Activated CD4-positive, alpha-beta memory T cell treated with anti-CD3 and anti-CD28 coated beads, Interleukin-2, amount 10 ng/mL, durations not matched to agents 7 days and 5 days (primary cell): ENCODE results near the gene PCMT1. TPM values are rescaled to one million over a fixed set of nuclear protein-coding genes. Genes with fewer than 3 reads are reported as not detected.

Experiments
- CTCF ChIA-PET: fragments of 350-600 bp; sonication (Branson Sonifier 250); formaldehyde crosslinking; loops from one replicate; lab custom pipeline; 2021; ENCODE audit warnings: antibody characterized with exemption, inconsistent platforms; lab: Charles Lee
- POLR2A ChIA-PET: fragments of 350-600 bp; sonication (Branson Sonifier 250); formaldehyde crosslinking; loops from one replicate; lab custom pipeline; 2021; ENCODE audit warnings: antibody characterized with exemption; lab: Charles Lee
- DNase-seq: peaks from one replicate; pipeline ENCODE4 v3.0.0-alpha.2; 2020
- H3K27ac Mint-ChIP-seq: one replicate; pipeline ENCODE4 v1.8.0; 2021; ENCODE audit warnings: mild to moderate bottlenecking, mixed read lengths
- H3K27me3 Mint-ChIP-seq: one replicate; pipeline ENCODE4 v1.8.0; 2021; ENCODE audit warnings: mixed read lengths
- H3K36me3 Mint-ChIP-seq: one replicate; pipeline ENCODE4 v1.8.0; 2021; ENCODE audit warnings: low read depth, mixed read lengths
- H3K4me1 Mint-ChIP-seq: one replicate; pipeline ENCODE4 v1.8.0; 2021; ENCODE audit warnings: mixed read lengths
- H3K4me3 Mint-ChIP-seq: one replicate; pipeline ENCODE4 v1.8.0; 2021; ENCODE audit warnings: mild to moderate bottlenecking, mixed read lengths
- H3K9me3 Mint-ChIP-seq: one replicate; pipeline ENCODE4 v1.8.0; 2021; ENCODE audit warnings: mixed read lengths
- total RNA-seq, 2 experiments: library from RNA; stranded (reverse); gene quantifications; one replicate each; pipeline ENCODE4 v1.2.3, GENCODE V29; 2021

PCMT1 gene
- 100 to 1,000 TPM in 1 of 2 experiments, 10 to 100 TPM in 1; 98.0 to 102 TPM for total RNA-seq

GRCh38 chr6:149749594-149750135 lies at the start of gene PCMT1:
TSS of gene PCMT1 (plus strand) at chr6:149749741. CDS start at chr6:149749902, 161 bp downstream.
- DNase-seq: peak; percentile 93
- H3K4me1 Mint-ChIP-seq: peaks cover 50% of the 10 kb centered on the region
- ChIA-PET CTCF (interaction anchor here (1.0 to 2.2 kb wide), 5 partner anchors 23 to 90 kb away, joined by 3 to 8 read pairs (median 3); partner anchors contain the start of gene LATS1), POLR2A (interaction anchor here (0.6 to 10.6 kb wide), 10 partner anchors 10 to 426 kb away, joined by 3 to 98 read pairs (median 4); partner anchors contain the start of genes GINM1, LATS1, LRP11 and PPIL4)
- H3K36me3 Mint-ChIP-seq: peaks cover 27% of the 10 kb centered on the region
- peak within 1 kb of the TSS; percentile 80 for H3K4me3 Mint-ChIP-seq
- peak within 1 kb of the TSS; percentile 85 for H3K27ac Mint-ChIP-seq
- no peaks in the 10 kb centered on the region for H3K27me3 Mint-ChIP-seq
- no peaks in the 10 kb centered on the region for H3K9me3 Mint-ChIP-seq

- ChIA-PET POLR2A (interaction anchor here (1.8 kb wide), 1 partner anchor 16 kb away, joined by 5 read pairs; the partner anchor contains the start of gene LATS1), CTCF (interaction anchor here (0.8 kb wide), 1 partner anchor 16 kb away, joined by 3 read pairs; no protein-coding TSS in a partner anchor)
- no peaks in the 10 kb centered on the region for H3K9me3 Mint-ChIP-seq
- H3K36me3 Mint-ChIP-seq: peaks cover 23% of the 10 kb centered on the region
- no peak for DNase-seq
- H3K4me1 Mint-ChIP-seq: peaks cover 34% of the 10 kb centered on the region
- H3K27me3 Mint-ChIP-seq: no peaks in the 10 kb centered on the region
- no peak overlapping the region for H3K27ac Mint-ChIP-seq
- H3K4me3 Mint-ChIP-seq: no peak overlapping the region
Measured at GRCh38 chr6:149701714-149702113, 47.8 kb upstream of the PCMT1 start.

- no peak for DNase-seq
- CTCF ChIA-PET: no interaction called here
- POLR2A ChIA-PET: no interaction called here
- Mint-ChIP-seq H3K4me1 (peaks cover 50% of the 10 kb centered on the region), H3K9me3 (no peaks in the 10 kb centered on the region), H3K27me3 (no peaks in the 10 kb centered on the region), H3K4me3 (no peak overlapping the region), H3K27ac (no peak overlapping the region), H3K36me3 (peaks cover 35% of the 10 kb centered on the region)
Measured at GRCh38 chr6:149711711-149712110, 37.8 kb upstream of the PCMT1 start.

GRCh38 chr6:149714442-149714841 lies 35.1 kb upstream of the PCMT1 start:
- no peak for DNase-seq

GRCh38 chr6:149716181-149716963 lies 33.2 kb upstream of the PCMT1 start:
- H3K9me3 Mint-ChIP-seq: no peaks in the 10 kb centered on the region
- H3K4me3 Mint-ChIP-seq: peak overlapping the region; percentile 94
- CTCF ChIA-PET: interaction anchor here (1.0 to 2.9 kb wide), 3 partner anchors 11 to 33 kb away, joined by 3 to 7 read pairs (median 3); partner anchors contain the start of gene PCMT1
- peaks cover 32% of the 10 kb centered on the region for H3K36me3 Mint-ChIP-seq
- H3K27me3 Mint-ChIP-seq: no peaks in the 10 kb centered on the region
- POLR2A ChIA-PET: interaction anchor here (0.7 to 5.0 kb wide), 4 partner anchors 31 to 440 kb away, joined by 3 to 98 read pairs (median 8); partner anchors contain the start of genes NUP43, PCMT1 and PPIL4
- DNase-seq: no peak
- H3K27ac Mint-ChIP-seq: peak overlapping the region; percentile 89
- H3K4me1 Mint-ChIP-seq: peaks cover 41% of the 10 kb centered on the region

More at GRCh38 chr6:149714442-149714841, 35.1 kb upstream of the PCMT1 start:
- Mint-ChIP-seq H3K27ac (no peak overlapping the region), H3K36me3 (peaks cover 36% of the 10 kb centered on the region), H3K27me3 (no peaks in the 10 kb centered on the region), H3K9me3 (no peaks in the 10 kb centered on the region), H3K4me3 (no peak overlapping the region), H3K4me1 (peaks cover 49% of the 10 kb centered on the region)
- CTCF ChIA-PET: interaction anchor here (0.6 kb wide), 1 partner anchor 12 kb away, joined by 3 read pairs; no protein-coding TSS in a partner anchor
- POLR2A ChIA-PET: interaction anchor here (1.0 kb wide), 2 partner anchors 8 to 66 kb away, joined by 3 read pairs; partner anchors contain the start of gene KATNA1

- no peaks in the 10 kb centered on the region for H3K9me3 Mint-ChIP-seq
- H3K27me3 Mint-ChIP-seq: no peaks in the 10 kb centered on the region
- DNase-seq: no peak
- peak overlapping the region; percentile 94 for H3K4me3 Mint-ChIP-seq
- peak overlapping the region; percentile 89 for H3K27ac Mint-ChIP-seq
- ChIA-PET POLR2A (interaction anchor here (0.6 to 5.0 kb wide), 18 partner anchors 8 to 685 kb away, joined by 3 to 98 read pairs (median 4); partner anchors contain the start of genes KATNA1, NUP43, PCMT1 and PPIL4), CTCF (interaction anchor here (1.0 to 2.9 kb wide), 4 partner anchors 12 to 172 kb away, joined by 3 to 7 read pairs (median 4); partner anchors contain the start of genes PCMT1 and PPIL4)
- H3K4me1 Mint-ChIP-seq: peaks cover 37% of the 10 kb centered on the region
- H3K36me3 Mint-ChIP-seq: peaks cover 29% of the 10 kb centered on the region
Measured at GRCh38 chr6:149717255-149717587, 32.3 kb upstream of the PCMT1 start.

- Mint-ChIP-seq H3K4me1 (peaks cover 37% of the 10 kb centered on the region), H3K27ac (peak within 1 kb of the TSS; percentile 89), H3K36me3 (peaks cover 29% of the 10 kb centered on the region), H3K9me3 (no peaks in the 10 kb centered on the region), H3K4me3 (peak within 1 kb of the TSS; percentile 94), H3K27me3 (no peaks in the 10 kb centered on the region)
- DNase-seq: peak; percentile 94
- ChIA-PET POLR2A (interaction anchor here (0.6 to 5.0 kb wide), 25 partner anchors 9 to 686 kb away, joined by 3 to 98 read pairs (median 4); partner anchors contain the start of genes KATNA1, NUP43, PCMT1 and PPIL4), CTCF (interaction anchor here (1.0 to 2.9 kb wide), 6 partner anchors 13 to 172 kb away, joined by 3 to 7 read pairs (median 4); partner anchors contain the start of genes PCMT1 and PPIL4)
Measured at GRCh38 chr6:149717588-149718458, 31.7 kb upstream of the PCMT1 start, which contains the start of gene LATS1. TSS of gene LATS1 (minus strand) at chr6:149718101. CDS start at chr6:149702126, 15,975 bp downstream.

- H3K27me3 Mint-ChIP-seq: no peaks in the 10 kb centered on the region
- peak overlapping the region; percentile 59 for H3K27ac Mint-ChIP-seq
- no peaks in the 10 kb centered on the region for H3K9me3 Mint-ChIP-seq
- peaks cover 32% of the 10 kb centered on the region for H3K36me3 Mint-ChIP-seq
- ChIA-PET CTCF (interaction anchor here (1.3 kb wide), 1 partner anchor 105 kb away, joined by 5 read pairs; no protein-coding TSS in a partner anchor), POLR2A (interaction anchor here (1.4 to 5.0 kb wide), 2 partner anchors 27 to 37 kb away, joined by 3 to 98 read pairs; partner anchors contain the start of genes NUP43 and PCMT1)
- peak overlapping the region; percentile 44 for H3K4me3 Mint-ChIP-seq
- H3K4me1 Mint-ChIP-seq: peaks cover 36% of the 10 kb centered on the region
- DNase-seq: no peak
Measured at GRCh38 chr6:149719531-149719930, 30.0 kb upstream of the PCMT1 start.

- H3K36me3 Mint-ChIP-seq: peaks cover 40% of the 10 kb centered on the region
- H3K4me3 Mint-ChIP-seq: no peak overlapping the region
- no peaks in the 10 kb centered on the region for H3K27me3 Mint-ChIP-seq
- CTCF ChIA-PET: interaction anchor here (0.8 to 2.6 kb wide), 5 partner anchors 13 to 98 kb away, joined by 3 to 8 read pairs (median 4); partner anchors contain the start of gene PCMT1
- no peak for DNase-seq
- POLR2A ChIA-PET: no interaction called here
- H3K4me1 Mint-ChIP-seq: peaks cover 25% of the 10 kb centered on the region
- no peak overlapping the region for H3K27ac Mint-ChIP-seq
- H3K9me3 Mint-ChIP-seq: no peaks in the 10 kb centered on the region
Measured at GRCh38 chr6:149723262-149723661, 26.3 kb upstream of the PCMT1 start.

GRCh38 chr6:149723771-149724417 lies 25.6 kb upstream of the PCMT1 start:
- no peaks in the 10 kb centered on the region for H3K27me3 Mint-ChIP-seq
- no peaks in the 10 kb centered on the region for H3K9me3 Mint-ChIP-seq
- no peak overlapping the region for H3K4me3 Mint-ChIP-seq
- peaks cover 25% of the 10 kb centered on the region for H3K4me1 Mint-ChIP-seq
- H3K36me3 Mint-ChIP-seq: peaks cover 46% of the 10 kb centered on the region
- ChIA-PET CTCF (interaction anchor here (0.6 to 2.6 kb wide), 6 partner anchors 9 to 98 kb away, joined by 3 to 8 read pairs (median 4); partner anchors contain the start of gene PCMT1), POLR2A (no interaction called here)
- peak; percentile 51 for DNase-seq
- no peak overlapping the region for H3K27ac Mint-ChIP-seq

GRCh38 chr6:149725785-149726184 lies 23.8 kb upstream of the PCMT1 start:
- ChIA-PET CTCF (interaction anchor here (1.0 to 1.5 kb wide), 3 partner anchors 9 to 20 kb away, joined by 3 read pairs; no protein-coding TSS in a partner anchor), POLR2A (no interaction called here)
- DNase-seq: no peak
- peaks cover 53% of the 10 kb centered on the region for H3K36me3 Mint-ChIP-seq
- peaks cover 23% of the 10 kb centered on the region for H3K4me1 Mint-ChIP-seq
- H3K9me3 Mint-ChIP-seq: no peaks in the 10 kb centered on the region
- H3K27me3 Mint-ChIP-seq: no peaks in the 10 kb centered on the region
- no peak overlapping the region for H3K4me3 Mint-ChIP-seq
- H3K27ac Mint-ChIP-seq: no peak overlapping the region
